GM21529 (cell line): ENCODE data around the gene CENPF.

ENCODE experiments used
- ATAC-seq: cut with Tn5 transposase; IDR thresholded peaks from one replicate; pipeline ENCODE4 v1.9.1; 2021; ENCODE audit not compliant: unreplicated experiment

The CENPF gene

DNA sequence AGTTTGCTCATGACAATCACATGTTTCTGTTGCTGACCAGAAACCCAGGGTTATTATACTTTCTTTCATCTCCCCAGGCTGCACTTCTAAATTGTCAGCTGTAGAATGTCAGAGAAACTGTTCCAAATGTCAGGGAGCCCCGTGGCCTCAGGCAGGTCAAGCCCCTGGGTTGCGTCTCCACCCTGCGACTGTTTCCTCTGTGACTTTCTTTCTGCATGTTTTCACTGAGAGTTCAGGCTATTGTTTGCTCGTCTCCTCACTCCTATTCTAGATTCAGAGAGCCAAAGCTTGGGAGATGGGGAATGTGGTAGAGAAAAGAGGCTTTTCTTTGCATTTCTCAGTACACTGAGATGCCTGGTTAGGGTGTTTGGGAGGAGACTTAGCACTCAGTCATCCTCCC is 97.4 kb downstream of the CENPF start:
- ATAC-seq, result no peak

DNA sequence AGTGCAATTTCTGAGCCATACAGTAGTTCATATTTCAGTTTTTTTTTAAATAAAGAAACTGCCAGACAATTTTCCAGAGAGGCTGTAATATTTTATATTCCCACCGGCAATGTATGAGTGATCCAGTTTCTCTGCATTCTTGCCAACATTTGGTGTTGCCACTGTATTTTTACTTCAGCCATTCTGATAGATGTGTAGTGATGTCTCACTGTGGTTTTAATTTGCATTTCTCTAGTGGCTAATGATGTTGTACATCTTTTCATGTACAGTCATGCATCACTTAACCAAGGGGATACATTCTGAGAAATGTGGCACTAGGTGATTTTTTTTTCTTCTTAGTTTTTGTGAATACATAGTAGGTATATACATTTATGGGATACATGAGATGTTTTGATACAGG is 99.6 kb downstream of the CENPF start:
- no peak for ATAC-seq

DNA sequence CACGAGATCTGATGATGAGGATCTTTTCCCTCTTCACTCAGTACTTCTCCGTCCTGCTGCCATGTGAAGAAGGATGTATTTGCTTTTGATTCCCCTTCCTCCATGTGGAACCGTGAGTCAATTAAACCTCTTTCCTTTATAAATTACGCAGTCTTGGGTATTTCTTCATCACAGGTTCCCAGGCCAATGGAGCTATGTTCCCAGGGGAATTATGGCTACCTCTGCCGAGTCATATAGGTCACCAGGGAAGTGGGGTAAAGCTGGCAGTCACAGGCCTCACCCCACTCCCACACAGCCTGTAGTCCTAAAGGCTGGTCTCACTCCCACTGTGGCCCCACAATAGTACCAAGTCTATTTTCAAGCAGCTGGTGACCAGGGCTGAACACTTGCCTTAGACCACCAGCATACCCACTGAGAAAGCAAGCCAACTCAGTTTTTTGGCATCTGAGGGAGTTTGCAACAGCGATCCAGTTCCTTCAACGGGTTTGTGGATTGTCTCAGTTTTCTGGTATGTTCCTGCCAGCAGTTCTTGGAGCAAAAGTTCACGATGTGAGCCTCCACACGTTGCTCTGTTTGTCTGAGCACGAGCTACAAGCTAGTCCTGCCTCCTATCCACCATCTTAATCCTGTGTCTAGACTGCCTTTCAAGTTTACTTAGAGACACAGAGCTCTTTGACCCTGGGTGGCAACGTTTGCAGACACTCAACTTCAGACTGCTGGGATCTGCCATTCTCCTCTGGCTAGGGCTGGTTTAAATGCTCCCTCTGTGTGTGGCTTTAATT is 104.5 kb downstream of the CENPF start:
- no peak for ATAC-seq

DNA sequence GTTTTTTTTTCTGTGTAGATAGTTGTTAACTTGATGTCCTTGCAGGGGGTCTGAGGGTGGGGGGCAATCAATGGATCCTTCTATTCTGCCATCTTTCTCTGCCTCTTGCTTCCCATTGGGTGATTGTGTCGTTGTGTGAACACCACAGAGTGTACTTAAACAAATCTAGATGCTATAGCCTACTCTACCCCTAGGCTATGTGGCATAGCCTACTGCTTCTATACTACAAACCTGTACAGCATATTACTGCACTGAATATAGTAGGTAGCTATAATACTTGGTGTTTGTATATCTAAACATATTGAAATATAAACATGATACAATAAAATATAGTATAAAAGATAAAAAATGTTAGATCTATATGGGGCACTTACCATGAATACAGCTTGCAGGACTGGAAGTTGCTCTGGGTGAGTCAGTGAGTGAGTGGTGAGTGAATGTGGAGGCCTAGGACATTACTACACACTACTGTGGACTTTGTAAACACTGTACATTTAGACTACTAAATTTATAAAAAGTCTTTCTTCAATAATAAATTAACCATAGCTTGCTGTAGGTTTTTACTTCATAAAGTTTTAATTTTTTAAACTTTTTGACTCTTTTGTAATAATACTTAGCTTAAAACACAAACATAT is 105.4 kb downstream of the CENPF start:
- ATAC-seq, result no peak

DNA sequence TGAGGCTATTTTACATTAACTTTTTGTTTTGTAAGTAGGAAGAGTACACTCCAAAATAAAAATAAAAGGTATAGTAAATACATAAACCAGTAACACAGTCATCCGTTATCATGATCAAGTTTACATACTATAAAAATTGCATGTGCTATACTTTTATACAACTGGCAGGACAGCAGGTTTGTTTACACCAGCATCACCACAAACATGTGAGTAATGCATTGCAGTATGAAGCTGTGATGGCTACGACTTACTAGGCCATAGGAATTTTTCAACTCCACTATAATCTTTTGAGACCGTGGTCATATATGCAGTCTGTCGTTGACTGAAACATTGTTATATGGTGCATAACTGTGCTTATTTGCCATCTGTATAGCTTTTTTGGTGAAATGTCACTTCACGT is 106.2 kb downstream of the CENPF start:
- ATAC-seq, result no peak

DNA sequence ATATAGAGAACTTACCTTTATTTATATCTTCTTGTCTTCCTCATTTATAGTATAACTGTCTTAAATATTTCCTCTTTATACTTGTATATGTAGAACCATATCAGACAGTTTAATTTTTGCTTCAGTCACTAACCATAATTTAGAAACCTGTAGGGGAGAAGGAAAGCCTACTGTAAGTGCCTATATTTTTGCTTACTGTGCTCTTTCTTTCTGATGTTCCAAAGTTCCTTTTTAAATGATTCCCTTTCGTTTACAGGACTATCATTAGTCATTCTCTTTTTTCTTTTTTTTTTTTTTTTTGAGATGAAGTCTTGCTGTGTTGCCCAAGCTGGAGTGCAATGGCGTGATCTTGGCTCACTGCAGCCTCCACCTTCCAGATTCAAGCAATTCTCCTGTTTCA is 109.7 kb downstream of the CENPF start:
- no peak for ATAC-seq
